GM12865 (cell line): Measurements from ENCODE around the gene TCTN3.
A peak's percentile ranks its signal among the peaks of the same experiment; 100 is the strongest.

Experiments
- DNase-seq: peaks from one replicate; pipeline ENCODE4 v3.0.0; 2010; ENCODE audit warnings: low read depth
- H3K4me3 ChIP-seq: 2 replicates; pipeline ENCODE4 v1.5.1; 2011; ENCODE audit warnings: mild to moderate bottlenecking, low read depth, low read length, control low read depth
- TF ChIP-seq, protein P1 (sequence below): IDR thresholded peaks from 2 replicates; pipeline ENCODE4 v1.5.1; 2011; ENCODE audit warnings: low read length, control low read depth, low read depth, inconsistent platforms; ENCODE audit not compliant: insufficient read depth; ENCODE audit errors: missing control alignments

The TCTN3 gene

DNA sequence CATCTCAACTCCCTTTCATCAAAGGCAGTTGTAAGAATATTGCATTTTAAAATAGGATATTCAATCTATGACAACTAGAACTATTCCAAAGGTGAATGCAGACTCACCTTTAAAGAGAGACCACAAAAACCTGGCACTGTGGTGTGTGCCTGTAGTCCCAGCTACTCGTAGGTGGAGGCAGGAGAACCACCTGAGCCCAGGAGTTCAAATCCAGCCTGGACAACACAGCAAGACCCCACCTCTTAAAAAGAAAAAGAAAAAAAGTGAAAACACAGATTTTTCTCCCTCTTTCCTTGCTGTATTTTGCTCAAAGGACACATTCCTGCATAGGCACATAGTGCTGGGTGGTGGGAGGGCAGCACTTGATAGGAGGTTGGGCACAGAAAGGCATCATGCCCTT is 36.5 kb downstream of the TCTN3 start:
- DNase-seq: no peak
- H3K4me3 ChIP-seq: peak overlapping the region; percentile 85
- TF ChIP-seq, protein P1, sequence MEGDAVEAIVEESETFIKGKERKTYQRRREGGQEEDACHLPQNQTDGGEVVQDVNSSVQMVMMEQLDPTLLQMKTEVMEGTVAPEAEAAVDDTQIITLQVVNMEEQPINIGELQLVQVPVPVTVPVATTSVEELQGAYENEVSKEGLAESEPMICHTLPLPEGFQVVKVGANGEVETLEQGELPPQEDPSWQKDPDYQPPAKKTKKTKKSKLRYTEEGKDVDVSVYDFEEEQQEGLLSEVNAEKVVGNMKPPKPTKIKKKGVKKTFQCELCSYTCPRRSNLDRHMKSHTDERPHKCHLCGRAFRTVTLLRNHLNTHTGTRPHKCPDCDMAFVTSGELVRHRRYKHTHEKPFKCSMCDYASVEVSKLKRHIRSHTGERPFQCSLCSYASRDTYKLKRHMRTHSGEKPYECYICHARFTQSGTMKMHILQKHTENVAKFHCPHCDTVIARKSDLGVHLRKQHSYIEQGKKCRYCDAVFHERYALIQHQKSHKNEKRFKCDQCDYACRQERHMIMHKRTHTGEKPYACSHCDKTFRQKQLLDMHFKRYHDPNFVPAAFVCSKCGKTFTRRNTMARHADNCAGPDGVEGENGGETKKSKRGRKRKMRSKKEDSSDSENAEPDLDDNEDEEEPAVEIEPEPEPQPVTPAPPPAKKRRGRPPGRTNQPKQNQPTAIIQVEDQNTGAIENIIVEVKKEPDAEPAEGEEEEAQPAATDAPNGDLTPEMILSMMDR: no peak

DNA sequence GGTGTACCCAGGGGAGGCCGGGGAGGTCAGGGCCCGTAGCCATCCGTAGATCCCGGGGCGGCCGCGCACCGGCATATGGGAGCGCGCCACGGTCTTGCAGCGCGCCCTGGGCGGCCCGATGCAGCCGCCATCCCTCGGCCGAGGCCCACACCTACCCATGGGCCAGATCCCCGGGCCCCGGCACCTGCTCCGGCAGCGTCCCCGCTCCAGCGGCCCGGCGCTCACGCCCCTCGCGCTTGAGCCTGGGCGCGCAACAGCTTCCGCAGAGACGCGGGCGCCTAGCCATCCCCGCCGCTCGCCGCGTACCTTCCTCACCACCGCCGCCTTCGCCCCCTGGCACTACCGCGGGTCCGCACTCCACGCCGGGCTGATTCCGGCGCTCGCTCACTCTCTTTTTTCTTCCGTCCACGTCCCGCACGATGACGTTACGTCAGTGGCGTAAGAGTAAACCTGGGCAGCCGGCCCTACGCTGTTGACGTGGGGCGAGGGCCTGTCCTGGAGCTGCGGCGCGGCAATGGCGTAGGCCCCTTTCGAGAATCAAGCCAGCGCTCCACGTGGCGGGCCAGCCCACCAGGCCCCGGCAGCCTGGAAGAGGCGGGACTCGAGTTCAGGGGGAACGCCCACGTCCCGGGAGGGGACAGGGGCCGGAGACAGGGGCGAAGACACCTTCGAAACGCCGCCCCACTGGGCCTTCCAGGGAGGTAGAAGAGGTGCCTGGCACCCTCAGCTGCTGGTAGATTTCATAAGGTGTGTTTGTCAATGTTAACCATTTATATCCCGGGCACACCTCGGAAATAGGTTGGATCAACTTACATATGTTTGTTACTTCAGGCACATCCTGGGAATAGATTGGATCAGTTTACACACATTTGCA is 37.2 kb downstream of the TCTN3 start, which contains the start of gene ALDH18A1:
TSS of gene ALDH18A1 (minus strand) at position 421 of the 874 bp plus-strand sequence. CDS start 3,334 bp downstream, outside the sequence.
- DNase-seq: peak; percentile 94
- H3K4me3 ChIP-seq: peak within 1 kb of the TSS; percentile 85
- TF ChIP-seq, protein P1: no peak

DNA sequence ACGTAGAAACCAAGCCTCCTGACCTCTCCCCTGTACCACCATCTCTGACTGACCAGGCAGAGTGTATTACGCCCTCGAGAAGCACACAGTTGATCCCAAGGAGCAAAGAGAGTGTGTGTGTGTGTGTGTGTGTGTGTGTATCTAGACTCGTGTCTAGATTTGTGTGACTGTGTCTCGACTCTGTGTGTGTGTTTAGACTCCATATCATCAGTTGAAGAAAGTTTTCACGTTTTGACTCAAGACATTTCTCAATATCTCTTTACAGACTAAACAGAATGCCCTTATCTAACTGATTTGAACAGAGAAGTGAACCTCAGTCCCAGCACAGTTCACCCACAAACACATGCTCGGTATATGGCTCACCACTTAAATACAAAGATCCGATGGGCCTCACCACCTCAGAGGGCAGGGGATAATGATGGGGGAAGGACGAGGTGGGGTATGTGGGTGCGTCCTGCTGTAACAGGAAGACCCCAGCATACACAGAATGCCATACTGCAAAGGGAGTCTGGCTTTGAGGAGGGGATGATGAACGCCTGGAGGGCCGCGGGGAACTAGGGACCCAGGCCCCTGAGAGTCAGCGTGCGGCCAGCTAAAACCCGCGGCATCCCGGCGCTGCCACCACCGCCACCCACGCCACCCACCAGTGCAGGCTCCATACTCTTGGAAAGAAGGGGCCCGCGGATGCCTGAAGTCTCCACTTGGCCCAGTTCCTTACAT is 38.0 kb downstream of the TCTN3 start:
- peak overlapping the region; percentile 85 for H3K4me3 ChIP-seq
- TF ChIP-seq, protein P1: no peak
- peak; percentile 34 for DNase-seq

DNA sequence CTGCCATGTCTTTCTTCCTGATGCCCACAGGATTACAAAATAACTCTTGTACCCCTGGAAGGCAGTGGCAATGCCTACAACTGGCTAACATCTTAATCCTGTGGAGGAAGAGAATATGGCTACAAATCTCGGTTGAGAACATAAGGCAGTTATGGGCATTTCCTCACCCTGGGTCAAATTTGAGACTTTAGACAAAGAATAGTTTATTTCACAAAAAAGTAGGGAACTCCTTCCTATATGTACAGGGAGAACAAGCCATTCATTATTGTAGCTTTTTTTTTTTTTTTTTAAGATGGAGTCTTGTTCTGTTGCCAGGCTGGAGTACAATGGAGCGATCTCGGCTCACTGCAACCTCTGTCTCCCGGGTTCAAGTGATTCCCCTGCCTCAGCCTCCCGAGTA is 39.8 kb downstream of the TCTN3 start:
- no peak overlapping the region for H3K4me3 ChIP-seq
- TF ChIP-seq, protein P1: no peak
- no peak for DNase-seq

DNA sequence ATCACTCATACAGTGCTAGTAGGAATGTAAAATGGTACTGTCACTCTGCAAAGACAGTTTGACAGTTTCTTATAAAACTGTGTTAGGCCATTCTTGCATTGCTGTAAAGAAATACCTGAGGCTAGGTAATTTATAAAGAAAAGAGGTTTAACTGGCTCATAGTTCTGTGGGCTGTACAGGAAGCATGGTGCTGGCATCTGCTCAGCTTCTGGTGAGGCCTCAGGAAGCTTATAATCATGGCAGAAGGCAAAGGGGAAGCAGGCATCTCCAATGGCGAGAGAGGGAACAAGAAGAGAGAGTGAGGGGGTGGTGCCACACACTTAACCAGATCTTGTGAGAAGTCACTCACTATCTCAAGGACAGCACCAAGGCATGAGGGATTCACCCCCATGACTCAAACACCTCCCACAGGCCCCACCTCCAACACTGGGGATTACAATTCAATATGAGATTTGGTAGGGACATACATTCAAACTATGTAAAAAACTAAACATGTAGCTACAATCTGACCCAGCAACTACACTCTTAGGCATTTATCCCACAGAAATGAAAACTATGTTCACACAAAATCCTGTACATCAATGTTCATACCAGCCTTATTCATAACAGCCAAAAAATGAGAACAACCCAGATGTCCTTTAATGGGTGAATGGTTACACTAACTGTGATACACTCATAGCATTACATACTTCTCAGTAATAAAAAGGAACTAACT is 42.2 kb downstream of the TCTN3 start:
- no peak overlapping the region for H3K4me3 ChIP-seq
- DNase-seq: no peak
- TF ChIP-seq, protein P1: no peak

DNA sequence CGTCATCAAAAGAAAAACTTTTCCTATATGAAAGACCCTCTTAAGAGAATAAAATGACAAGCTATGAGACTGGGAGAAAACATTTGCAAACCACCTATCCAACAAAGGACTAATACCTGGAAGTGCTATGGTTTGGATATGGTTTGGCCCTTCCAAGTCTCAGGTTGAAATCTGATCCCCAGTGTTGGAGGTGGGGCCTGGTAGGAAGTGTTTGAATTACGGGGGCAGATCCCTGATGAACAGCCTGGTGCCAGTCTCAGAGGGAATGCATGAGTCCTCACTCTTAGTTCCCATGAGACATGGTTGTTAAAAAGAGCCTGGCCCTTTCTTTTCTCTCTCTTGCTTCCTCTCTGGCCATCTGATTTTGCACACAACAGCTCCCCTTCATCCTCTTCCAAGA is 43.5 kb downstream of the TCTN3 start:
- no peak for DNase-seq
- no peak overlapping the region for H3K4me3 ChIP-seq
- TF ChIP-seq, protein P1: no peak
